GM18867 (cell line): ENCODE measurements around the gene ARL10.

Experiments
- ATAC-seq: cut with Tn5 transposase; IDR thresholded peaks from one replicate; pipeline ENCODE4 v1.9.1; 2021; ENCODE audit warnings: mild to moderate bottlenecking, moderate library complexity; ENCODE audit not compliant: unreplicated experiment

Gene ARL10

GRCh38 chr5:176361437-176362232, 3.7 kb upstream of the ARL10 start, which contains the start of gene KIAA1191:
TSS of gene KIAA1191 (minus strand) at chr5:176361764. CDS start at chr5:176359508, 2,256 bp downstream.
- ATAC-seq = peak; percentile 90

GRCh38 chr5:176362233-176362490, 3.1 kb upstream of the ARL10 start:
- ATAC-seq = peak; percentile 0

- no peak for ATAC-seq
Observed at GRCh38 chr5:176364765-176365350, 429 bp upstream of the ARL10 start.

- ATAC-seq = no peak
Observed at GRCh38 chr5:176366232-176366894, 1.1 kb downstream of the ARL10 start.

- ATAC-seq = no peak
Observed at GRCh38 chr5:176368726-176369125, 3.4 kb downstream of the ARL10 start.

- ATAC-seq = no peak
Observed at GRCh38 chr5:176369934-176370711, 4.8 kb downstream of the ARL10 start.

- no peak for ATAC-seq
Observed at GRCh38 chr5:176371621-176372539, 6.6 kb downstream of the ARL10 start.

- ATAC-seq = no peak
Observed at GRCh38 chr5:176373100-176373818, 8.0 kb downstream of the ARL10 start.

- ATAC-seq = peak; percentile 55
Observed at GRCh38 chr5:176379881-176380280, 14.6 kb downstream of the ARL10 start.

- ATAC-seq = no peak
Observed at GRCh38 chr5:176381423-176381822, 16.1 kb downstream of the ARL10 start.

- ATAC-seq = no peak
Observed at GRCh38 chr5:176381979-176382378, 16.7 kb downstream of the ARL10 start.

GRCh38 chr5:176382721-176383120, 17.4 kb downstream of the ARL10 start:
- ATAC-seq = no peak

GRCh38 chr5:176383248-176383905, 18.1 kb downstream of the ARL10 start:
- ATAC-seq = no peak

GRCh38 chr5:176383961-176384360, 18.7 kb downstream of the ARL10 start:
- ATAC-seq = no peak

GRCh38 chr5:176384366-176384930, 19.2 kb downstream of the ARL10 start:
- ATAC-seq = no peak

GRCh38 chr5:176384991-176385390, 19.7 kb downstream of the ARL10 start:
- no peak for ATAC-seq

GRCh38 chr5:176386491-176386890, 21.2 kb downstream of the ARL10 start:
- no peak for ATAC-seq

GRCh38 chr5:176387384-176387925, 22.2 kb downstream of the ARL10 start:
- ATAC-seq = no peak
